Osteoblast (primary cell): ENCODE measurements around the gene TXNIP. TPM values are rescaled to one million over a fixed set of nuclear protein-coding genes. Genes with fewer than 3 reads are reported as not detected.
"Not testable (repeated sequence)": the region's sequence is repeated elsewhere in the genome, so short reads cannot be mapped to it uniquely, and the experiment has no call there.

Experiments used
- DNase-seq: peaks from one replicate; pipeline ENCODE4 v3.0.0; 2011; ENCODE audit warnings: low spot score, mixed read lengths; ENCODE audit not compliant: insufficient read length; ENCODE audit errors: missing footprints
- H2AFZ ChIP-seq: 2 replicates; pipeline ENCODE4 v1.6.0; 2011; ENCODE audit warnings: mild to moderate bottlenecking, low read length
- H3K27ac ChIP-seq: 2 replicates; pipeline ENCODE4 v1.5.1; 2011; ENCODE audit warnings: mild to moderate bottlenecking, low read depth, low read length, moderate library complexity
- H3K27me3 ChIP-seq: 2 replicates; pipeline ENCODE4 v1.6.0; 2012; ENCODE audit warnings: mild to moderate bottlenecking, control low read depth, inconsistent platforms, low read length, moderate library complexity; ENCODE audit not compliant: insufficient read depth
- H3K36me3 ChIP-seq: 2 replicates; pipeline ENCODE4 v1.5.1; 2011; ENCODE audit warnings: mild to moderate bottlenecking, low read length, control low read depth, moderate library complexity; ENCODE audit not compliant: insufficient read depth
- H3K4me1 ChIP-seq: 2 replicates; pipeline ENCODE4 v1.5.1; 2011; ENCODE audit warnings: mild to moderate bottlenecking, low read length, control low read depth, moderate library complexity; ENCODE audit not compliant: insufficient read depth
- H3K4me2 ChIP-seq: 2 replicates; pipeline ENCODE4 v1.6.0; 2011; ENCODE audit warnings: mild to moderate bottlenecking, low read length; ENCODE audit not compliant: insufficient read depth
- H3K4me3 ChIP-seq: fragments of 200-600 bp; sonication (generic); 3 replicates; pipeline ENCODE4 v1.5.1; 2012; ENCODE audit warnings: mild to moderate bottlenecking, low read length, inconsistent platforms; ENCODE audit not compliant: insufficient read depth
- H3K79me2 ChIP-seq: 2 replicates; pipeline ENCODE4 v1.6.0; 2012; ENCODE audit warnings: mild to moderate bottlenecking, low read length, control low read depth, inconsistent platforms; ENCODE audit not compliant: insufficient read depth
- H3K9me3 ChIP-seq: 2 replicates; pipeline ENCODE4 v1.5.1; 2011; ENCODE audit warnings: low read depth, low read length, control low read depth
- H4K20me1 ChIP-seq: 2 replicates; pipeline ENCODE4 v1.6.0; 2012; ENCODE audit warnings: mild to moderate bottlenecking, low read length, control low read depth; ENCODE audit not compliant: insufficient read depth
- total RNA-seq: library from RNA; depleted of rRNA; stranded (reverse); fragments of >200 nt; gene quantifications from 2 replicates; pipeline ENCODE4 v1.2.3, GENCODE V29; 2012
- TF ChIP-seq, protein P1 (sequence below): IDR thresholded peaks from 2 replicates; pipeline ENCODE4 v1.5.1; 2011; ENCODE audit warnings: mild to moderate bottlenecking, low read depth, low read length, moderate library complexity; ENCODE audit errors: extremely low read depth

Gene TXNIP
- total RNA-seq, 1 donor, result 400 TPM

DNA sequence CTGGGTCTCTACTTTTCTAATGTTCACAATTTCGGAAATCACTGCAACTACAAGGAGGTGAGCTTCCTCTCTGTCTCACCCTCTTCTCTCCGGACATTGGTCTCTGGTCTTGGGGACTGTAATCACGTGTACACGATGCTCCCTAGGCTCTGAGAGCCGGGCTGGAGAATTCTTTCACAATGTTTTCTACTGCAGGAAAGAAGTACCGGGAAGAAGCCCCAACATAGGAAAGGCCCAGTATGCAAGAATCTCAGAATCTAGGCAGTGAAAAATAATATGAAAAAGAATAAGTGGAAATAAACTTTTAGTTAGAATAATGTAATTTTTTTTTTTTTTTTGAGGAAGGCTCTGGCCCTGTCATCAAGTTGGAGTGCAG lies 38.7 kb upstream of the TXNIP start:
- H3K4me2 ChIP-seq, result peak overlapping the region; percentile 96
- TF ChIP-seq, protein P1, sequence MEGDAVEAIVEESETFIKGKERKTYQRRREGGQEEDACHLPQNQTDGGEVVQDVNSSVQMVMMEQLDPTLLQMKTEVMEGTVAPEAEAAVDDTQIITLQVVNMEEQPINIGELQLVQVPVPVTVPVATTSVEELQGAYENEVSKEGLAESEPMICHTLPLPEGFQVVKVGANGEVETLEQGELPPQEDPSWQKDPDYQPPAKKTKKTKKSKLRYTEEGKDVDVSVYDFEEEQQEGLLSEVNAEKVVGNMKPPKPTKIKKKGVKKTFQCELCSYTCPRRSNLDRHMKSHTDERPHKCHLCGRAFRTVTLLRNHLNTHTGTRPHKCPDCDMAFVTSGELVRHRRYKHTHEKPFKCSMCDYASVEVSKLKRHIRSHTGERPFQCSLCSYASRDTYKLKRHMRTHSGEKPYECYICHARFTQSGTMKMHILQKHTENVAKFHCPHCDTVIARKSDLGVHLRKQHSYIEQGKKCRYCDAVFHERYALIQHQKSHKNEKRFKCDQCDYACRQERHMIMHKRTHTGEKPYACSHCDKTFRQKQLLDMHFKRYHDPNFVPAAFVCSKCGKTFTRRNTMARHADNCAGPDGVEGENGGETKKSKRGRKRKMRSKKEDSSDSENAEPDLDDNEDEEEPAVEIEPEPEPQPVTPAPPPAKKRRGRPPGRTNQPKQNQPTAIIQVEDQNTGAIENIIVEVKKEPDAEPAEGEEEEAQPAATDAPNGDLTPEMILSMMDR, result no peak
- peak overlapping the region; percentile 54 for H3K27ac ChIP-seq
- no peak for DNase-seq
- H3K9me3 ChIP-seq, result no peaks in the 10 kb centered on the region
- no peaks in the 10 kb centered on the region for H3K79me2 ChIP-seq
- peak overlapping the region; percentile 75 for H3K4me3 ChIP-seq
- H3K4me1 ChIP-seq, result peaks cover 13% of the 10 kb centered on the region
- no peaks in the 10 kb centered on the region for H3K27me3 ChIP-seq
- H3K36me3 ChIP-seq, result no peaks in the 10 kb centered on the region
- H2AFZ ChIP-seq, result peak overlapping the region; percentile 96
- H4K20me1 ChIP-seq, result no peaks in the 10 kb centered on the region

DNA sequence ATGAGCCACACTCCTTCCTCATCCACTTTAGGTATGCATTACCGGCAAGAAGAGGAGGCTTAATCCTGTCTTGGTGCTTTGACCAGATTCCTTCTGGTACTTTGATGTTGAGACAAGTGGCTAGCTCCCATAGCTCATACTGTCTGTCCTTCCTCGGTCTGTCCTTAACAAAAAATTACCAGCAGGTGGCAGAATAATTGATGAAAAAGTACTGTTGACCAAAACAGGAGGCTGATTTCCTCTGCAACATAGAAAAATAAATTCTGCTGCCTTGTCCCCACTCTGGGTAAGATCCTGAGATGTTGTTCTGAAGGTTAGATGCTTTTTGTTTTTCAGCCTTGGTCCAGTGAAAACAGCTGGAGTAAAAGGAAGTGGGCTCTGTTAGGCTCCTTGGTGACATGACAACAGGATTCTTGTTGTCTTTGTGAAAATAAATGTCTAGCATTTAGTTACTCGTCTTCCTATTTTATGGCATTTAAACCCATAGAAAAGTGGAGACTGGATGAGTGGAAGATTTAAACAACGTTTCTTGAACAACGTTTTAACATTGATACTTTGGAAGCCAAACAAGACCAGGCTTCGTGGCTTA lies 36.3 kb upstream of the TXNIP start:
- no peak overlapping the region for H3K4me2 ChIP-seq
- no peaks in the 10 kb centered on the region for H3K9me3 ChIP-seq
- no peaks in the 10 kb centered on the region for H3K27me3 ChIP-seq
- no peaks in the 10 kb centered on the region for H3K36me3 ChIP-seq
- TF ChIP-seq, protein P1, result peak; percentile 66
- H3K4me1 ChIP-seq, result peaks cover 13% of the 10 kb centered on the region
- H3K79me2 ChIP-seq, result no peaks in the 10 kb centered on the region
- DNase-seq, result peak; percentile 79
- H3K27ac ChIP-seq, result no peak overlapping the region
- H4K20me1 ChIP-seq, result no peaks in the 10 kb centered on the region
- H2AFZ ChIP-seq, result peak overlapping the region; percentile 45
- H3K4me3 ChIP-seq, result no peak overlapping the region

DNA sequence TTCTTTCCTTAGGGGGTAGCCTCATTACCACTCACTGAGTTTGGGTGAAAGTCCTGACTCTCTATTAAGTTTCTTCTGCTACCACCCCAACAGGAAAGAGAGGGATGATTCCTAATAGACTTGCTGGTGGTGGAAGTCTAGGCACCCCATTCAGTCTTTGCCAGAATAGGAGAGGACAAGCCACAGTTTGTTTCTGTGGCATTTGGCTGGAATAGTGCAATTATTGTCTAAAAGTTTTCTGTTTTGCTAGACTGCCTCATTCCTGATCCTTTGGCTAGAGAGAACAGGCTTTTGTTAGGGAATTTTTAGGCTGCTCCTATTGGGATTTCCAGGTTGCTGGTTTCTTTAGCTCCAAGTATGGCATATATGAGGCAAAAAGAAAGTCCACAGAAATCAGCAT lies 35.1 kb upstream of the TXNIP start:
- H2AFZ ChIP-seq, result no peak overlapping the region
- TF ChIP-seq, protein P1, result no peak
- H3K79me2 ChIP-seq, result no peaks in the 10 kb centered on the region
- H3K4me2 ChIP-seq, result no peak overlapping the region
- peaks cover 7% of the 10 kb centered on the region for H3K4me1 ChIP-seq
- no peaks in the 10 kb centered on the region for H4K20me1 ChIP-seq
- no peak for DNase-seq
- H3K27me3 ChIP-seq, result no peaks in the 10 kb centered on the region
- no peak overlapping the region for H3K4me3 ChIP-seq
- no peaks in the 10 kb centered on the region for H3K9me3 ChIP-seq
- H3K36me3 ChIP-seq, result no peaks in the 10 kb centered on the region
- H3K27ac ChIP-seq, result no peak overlapping the region

DNA sequence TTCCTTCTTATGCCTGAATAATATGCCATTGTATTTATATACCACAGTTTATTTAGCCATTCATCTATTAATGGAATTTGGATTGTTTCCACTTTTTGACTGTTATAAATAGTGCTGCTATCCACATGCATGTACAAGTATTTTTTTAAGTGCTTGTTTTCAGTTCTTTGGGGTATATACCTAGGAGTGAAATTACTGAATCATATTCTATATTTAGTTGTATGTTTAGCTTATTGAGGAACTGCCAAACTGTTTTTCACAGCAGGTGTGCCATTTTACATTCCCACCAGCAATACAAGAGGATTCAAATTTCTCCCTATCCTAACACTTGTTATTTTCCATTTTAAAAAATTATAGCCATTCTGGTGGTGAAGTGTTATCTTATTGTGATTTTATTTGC lies 32.7 kb upstream of the TXNIP start:
- no peaks in the 10 kb centered on the region for H3K36me3 ChIP-seq
- H3K27me3 ChIP-seq, result no peaks in the 10 kb centered on the region
- H3K27ac ChIP-seq, result no peak overlapping the region
- TF ChIP-seq, protein P1, result no peak
- H3K79me2 ChIP-seq, result no peaks in the 10 kb centered on the region
- H3K4me3 ChIP-seq, result no peak overlapping the region
- H3K9me3 ChIP-seq, result no peaks in the 10 kb centered on the region
- DNase-seq, result no peak
- no peak overlapping the region for H2AFZ ChIP-seq
- no peak overlapping the region for H3K4me2 ChIP-seq
- no peaks in the 10 kb centered on the region for H4K20me1 ChIP-seq
- H3K4me1 ChIP-seq, result no peaks in the 10 kb centered on the region

DNA sequence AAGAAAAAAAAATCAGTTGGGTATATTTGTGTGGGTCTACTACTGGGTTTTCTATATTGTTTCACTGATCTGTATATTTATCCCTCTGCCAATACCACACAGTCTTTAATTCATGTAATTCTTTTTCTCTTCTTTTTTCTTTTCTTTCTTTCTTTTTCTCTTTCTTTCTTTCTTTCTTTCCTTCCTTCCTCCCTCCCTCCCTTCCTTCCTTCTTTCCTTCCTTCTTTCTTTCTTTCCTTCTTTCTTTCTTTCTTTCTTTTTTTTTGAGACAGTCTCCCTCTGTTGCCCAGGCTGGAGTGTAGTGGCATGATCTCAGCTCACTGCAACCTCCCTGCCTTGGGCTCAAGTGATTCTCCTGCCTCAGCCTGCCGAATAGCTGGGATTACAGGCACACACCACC lies 30.3 kb upstream of the TXNIP start:
- not testable (repeated sequence) for H4K20me1 ChIP-seq, H3K4me1 ChIP-seq, H2AFZ ChIP-seq, H3K4me3 ChIP-seq, DNase-seq, H3K36me3 ChIP-seq, H3K4me2 ChIP-seq, H3K79me2 ChIP-seq, H3K27me3 ChIP-seq, H3K27ac ChIP-seq, H3K9me3 ChIP-seq

DNA sequence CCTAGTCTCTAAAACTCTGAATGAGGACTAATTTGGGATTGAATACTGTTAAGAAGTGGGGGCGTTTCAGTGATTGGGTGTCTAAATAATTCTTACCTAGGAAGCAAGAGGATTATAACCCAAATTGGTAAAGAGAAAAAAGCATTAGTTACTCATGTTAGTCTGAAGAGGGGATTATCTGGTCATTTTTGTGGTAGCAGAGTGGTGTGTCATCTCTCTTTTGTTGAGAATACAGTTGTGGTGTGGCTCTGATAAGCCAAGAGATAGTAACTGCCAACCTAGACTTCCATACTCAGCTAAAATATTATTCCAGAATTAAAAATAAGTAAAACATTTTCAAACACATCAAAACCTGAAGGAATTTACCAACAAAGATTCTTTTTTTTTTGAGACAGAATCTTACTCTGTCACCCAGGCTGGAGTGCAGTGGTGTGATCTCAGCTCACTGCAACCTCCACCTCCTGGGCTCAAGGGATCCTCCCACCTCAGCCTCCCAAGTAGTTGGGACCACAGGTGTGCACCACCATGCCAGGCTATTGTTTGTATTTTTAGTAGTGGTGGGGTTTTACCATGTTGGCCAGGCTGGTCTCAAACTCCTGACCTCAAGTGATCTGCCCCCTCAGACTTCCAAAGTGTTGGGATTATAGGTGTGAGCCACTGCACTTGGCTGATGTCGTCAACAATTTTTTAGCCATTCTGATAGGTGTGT lies 29.6 kb upstream of the TXNIP start:
- not testable (repeated sequence) for H2AFZ ChIP-seq, H3K27ac ChIP-seq, H3K36me3 ChIP-seq, H3K79me2 ChIP-seq, H4K20me1 ChIP-seq, H3K4me1 ChIP-seq, H3K4me2 ChIP-seq, H3K9me3 ChIP-seq, H3K27me3 ChIP-seq, H3K4me3 ChIP-seq
- DNase-seq, result peak; percentile 79
